Measurements from ENCODE around the gene A2M. TPM values are rescaled to one million over a fixed set of nuclear protein-coding genes. Genes with fewer than 3 reads are reported as not detected.

A2M gene
- total RNA-seq, 1 donor from 2014 or later, result 569 TPM

GRCh38 chr12:9022592-9022991 is 93.1 kb downstream of the A2M start:
- no peak for ATAC-seq
- no peak for DNase-seq
- intact Hi-C loops (cut with micrococcal nuclease), result no loop called here

Other genes with a start within 250 kb of the A2M start
- gene PHC1, start 201.4 kb downstream of the A2M start, total RNA-seq, result 24.7 TPM
- 87.5 TPM for gene M6PR, start 166.3 kb downstream of the A2M start, total RNA-seq
- gene KLRG1, start 126.4 kb downstream of the A2M start, total RNA-seq, result 5.6 TPM
- 0.35 TPM for gene PZP, start 92.5 kb upstream of the A2M start, total RNA-seq

Data from left ventricle myocardium superior (tissue), 1 donor.